ENCODE results near the gene GRM2. TPM values are rescaled to one million over a fixed set of nuclear protein-coding genes. Genes with fewer than 3 reads are reported as not detected.

Gene GRM2
- total and polyA plus RNA-seq, 2 experiments from 2014 or later = 0.69 TPM; not detected in 1

- Histone ChIP-seq H3K36me3 (no peaks in the 10 kb centered on the region), H3K4me3 (no peak overlapping the region), H3K4me1 (ENCODE audit: low read depth) (no peaks in the 10 kb centered on the region), H3K9me3 (ENCODE audit: low read depth) (no peaks in the 10 kb centered on the region), H3K27me3 (no peaks in the 10 kb centered on the region), H3K27ac (no peak overlapping the region)
- TF ChIP-seq, protein P1, sequence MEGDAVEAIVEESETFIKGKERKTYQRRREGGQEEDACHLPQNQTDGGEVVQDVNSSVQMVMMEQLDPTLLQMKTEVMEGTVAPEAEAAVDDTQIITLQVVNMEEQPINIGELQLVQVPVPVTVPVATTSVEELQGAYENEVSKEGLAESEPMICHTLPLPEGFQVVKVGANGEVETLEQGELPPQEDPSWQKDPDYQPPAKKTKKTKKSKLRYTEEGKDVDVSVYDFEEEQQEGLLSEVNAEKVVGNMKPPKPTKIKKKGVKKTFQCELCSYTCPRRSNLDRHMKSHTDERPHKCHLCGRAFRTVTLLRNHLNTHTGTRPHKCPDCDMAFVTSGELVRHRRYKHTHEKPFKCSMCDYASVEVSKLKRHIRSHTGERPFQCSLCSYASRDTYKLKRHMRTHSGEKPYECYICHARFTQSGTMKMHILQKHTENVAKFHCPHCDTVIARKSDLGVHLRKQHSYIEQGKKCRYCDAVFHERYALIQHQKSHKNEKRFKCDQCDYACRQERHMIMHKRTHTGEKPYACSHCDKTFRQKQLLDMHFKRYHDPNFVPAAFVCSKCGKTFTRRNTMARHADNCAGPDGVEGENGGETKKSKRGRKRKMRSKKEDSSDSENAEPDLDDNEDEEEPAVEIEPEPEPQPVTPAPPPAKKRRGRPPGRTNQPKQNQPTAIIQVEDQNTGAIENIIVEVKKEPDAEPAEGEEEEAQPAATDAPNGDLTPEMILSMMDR (IDR thresholded peaks at IDR 0.05; ENCODE audit: low read depth, low read length) = no peak
- DNase-seq (ENCODE audit: low read depth in 1 of 2, low spot score in 1 of 2) = no peak
Observed at GRCh38 chr3:51729042-51729633, 22.3 kb downstream of the GRM2 start.

- H3K4me3 ChIP-seq = no peak overlapping the region
- no peak for DNase-seq (ENCODE audit: low read depth in 1 of 2, low spot score in 1 of 2)
- H3K4me1 ChIP-seq (ENCODE audit: low read depth) = no peaks in the 10 kb centered on the region
- H3K36me3 ChIP-seq = no peaks in the 10 kb centered on the region
- no peaks in the 10 kb centered on the region for H3K9me3 ChIP-seq (ENCODE audit: low read depth)
- H3K27ac ChIP-seq = no peak overlapping the region
- TF ChIP-seq, protein P1 (IDR thresholded peaks at IDR 0.05; ENCODE audit: low read depth, low read length) = no peak
- no peaks in the 10 kb centered on the region for H3K27me3 ChIP-seq
Observed at GRCh38 chr3:51733859-51734571, 27.1 kb downstream of the GRM2 start.

- DNase-seq (ENCODE audit: low read depth in 1 of 2, low spot score in 1 of 2) = no peak
- H3K9me3 ChIP-seq (ENCODE audit: low read depth) = no peaks in the 10 kb centered on the region
- H3K27ac ChIP-seq = no peak overlapping the region
- no peaks in the 10 kb centered on the region for H3K27me3 ChIP-seq
- H3K4me3 ChIP-seq = no peak overlapping the region
- TF ChIP-seq, protein P1 (IDR thresholded peaks at IDR 0.05; ENCODE audit: low read depth, low read length) = no peak
- H3K36me3 ChIP-seq = no peaks in the 10 kb centered on the region
- no peaks in the 10 kb centered on the region for H3K4me1 ChIP-seq (ENCODE audit: low read depth)
Observed at GRCh38 chr3:51734572-51734907, 27.7 kb downstream of the GRM2 start.

DNA sequence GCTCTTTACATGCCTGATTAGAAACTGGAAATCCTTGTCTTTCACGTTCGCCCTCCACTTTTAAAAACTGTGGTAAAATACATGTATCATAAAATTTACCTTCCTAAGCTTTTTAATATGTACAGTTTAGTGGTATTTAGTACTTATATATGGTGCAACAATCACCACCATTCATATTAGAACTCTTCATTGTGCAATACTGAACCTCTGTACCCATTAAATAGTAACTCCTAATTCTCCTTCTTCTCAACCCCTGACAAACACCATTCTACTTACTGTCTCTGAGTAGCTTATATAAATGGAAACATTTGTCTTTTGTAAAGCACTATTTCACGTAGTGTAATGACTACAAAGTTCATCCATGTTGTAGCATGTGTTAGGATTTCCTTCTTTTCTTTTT, 28.2 kb downstream of the GRM2 start:
- no peak overlapping the region for H3K27ac ChIP-seq
- no peaks in the 10 kb centered on the region for H3K36me3 ChIP-seq
- H3K4me1 ChIP-seq (ENCODE audit: low read depth) = no peaks in the 10 kb centered on the region
- TF ChIP-seq, protein P1 (IDR thresholded peaks at IDR 0.05; ENCODE audit: low read depth, low read length) = no peak
- H3K9me3 ChIP-seq (ENCODE audit: low read depth) = no peaks in the 10 kb centered on the region
- H3K4me3 ChIP-seq = no peak overlapping the region
- H3K27me3 ChIP-seq = no peaks in the 10 kb centered on the region
- DNase-seq (ENCODE audit: low read depth in 1 of 2, low spot score in 1 of 2) = no peak

GRCh38 chr3:51735950-51736349, 29.1 kb downstream of the GRM2 start:
- H3K4me3 ChIP-seq = no peak overlapping the region

More at GRCh38 chr3:51735950-51736349, 29.1 kb downstream of the GRM2 start:
- no peak overlapping the region for H3K27ac ChIP-seq
- no peaks in the 10 kb centered on the region for H3K4me1 ChIP-seq (ENCODE audit: low read depth)
- DNase-seq (ENCODE audit: low read depth in 1 of 2, low spot score in 1 of 2) = no peak
- H3K9me3 ChIP-seq (ENCODE audit: low read depth) = no peaks in the 10 kb centered on the region
- TF ChIP-seq, protein P1 (IDR thresholded peaks at IDR 0.05; ENCODE audit: low read depth, low read length) = no peak
- no peaks in the 10 kb centered on the region for H3K27me3 ChIP-seq
- no peaks in the 10 kb centered on the region for H3K36me3 ChIP-seq

Measured in cardiac muscle cell (in vitro differentiated cells and primary cell).